Thoracic aorta (tissue), 2 donors: ENCODE data around the gene WASF3. TPM values are rescaled to one million over a fixed set of nuclear protein-coding genes. Genes with fewer than 3 reads are reported as not detected.

ENCODE experiments used
- ATAC-seq: fragments of 150-250 bp; one replicate; pipeline ENCODE4 v1.8.0; 2017; ENCODE audit warnings: low read depth; ENCODE audit not compliant: insufficient number of reproducible peaks, low FRiP score
- DNase-seq: peaks from one replicate; pipeline ENCODE4 v3.0.0-alpha.2; 2020; ENCODE audit warnings: low spot score
- H3K27ac ChIP-seq, 2 donors: fragments of 200-600 bp; sonication (generic); 1 replicate in 1 of 2; 2 replicates in 1 of 2; pipeline ENCODE4 v1.5.1; 2016; ENCODE audit warnings: mild to moderate bottlenecking in 2 of 2, moderate library complexity in 2 of 2
- H3K27me3 ChIP-seq: fragments of 200-600 bp; sonication (generic); replicated peaks from 2 replicates; pipeline ENCODE4 v1.6.0; 2016; ENCODE audit warnings: mild to moderate bottlenecking; ENCODE audit not compliant: insufficient read depth
- H3K36me3 ChIP-seq: fragments of 200-600 bp; sonication (generic); one replicate; pipeline ENCODE4 v1.5.1; 2016
- H3K4me1 ChIP-seq, 2 donors: fragments of 200-600 bp; sonication (generic); 1 replicate in 1 of 2; 2 replicates in 1 of 2; pipeline versions ENCODE4 v1.5.1 to v1.6.0; 2016; ENCODE audit warnings: low read depth in 2 of 2, mild to moderate bottlenecking in 1 of 2; ENCODE audit not compliant: control insufficient read depth in 1 of 2
- H3K4me3 ChIP-seq: fragments of 200-600 bp; sonication (generic); 2 replicates; pipeline ENCODE4 v1.5.1; 2016; ENCODE audit warnings: mild to moderate bottlenecking
- H3K9me3 ChIP-seq: fragments of 200-600 bp; sonication (generic); 2 replicates; pipeline ENCODE4 v1.5.1; 2016
- CTCF ChIP-seq: fragments of 200-600 bp; sonication (generic); IDR thresholded peaks from one replicate; pipeline ENCODE4 v1.5.1; 2019; ENCODE audit warnings: antibody characterized with exemption
- total RNA-seq, 2 donors: library from RNA; depleted of rRNA; stranded (reverse); fragments of >200 nt; gene quantifications; one replicate each; pipeline versions ENCODE4 v1.1.0 to v1.2.3, GENCODE V29; 2016

Gene WASF3
- total RNA-seq, 2 donors from 2014 or later, result 16.4 to 20.0 TPM

- no peak for TF ChIP-seq CTCF
- no peaks in the 10 kb centered on the region for H3K9me3 ChIP-seq
- DNase-seq, result no peak
- no peaks in the 10 kb centered on the region for H3K4me1 ChIP-seq
- no peaks in the 10 kb centered on the region for H3K36me3 ChIP-seq
- no peak for ATAC-seq
- no peaks in the 10 kb centered on the region for H3K27me3 ChIP-seq
- H3K27ac ChIP-seq, result no peak overlapping the region
- H3K4me3 ChIP-seq, result no peak overlapping the region
Observed at GRCh38 chr13:26526702-26527216, 30.7 kb upstream of the WASF3 start.

GRCh38 chr13:26528527-26528926 is 29.0 kb upstream of the WASF3 start:
- H3K4me3 ChIP-seq, result no peak overlapping the region
- no peak for DNase-seq
- no peak overlapping the region for H3K27ac ChIP-seq
- H3K27me3 ChIP-seq, result no peaks in the 10 kb centered on the region
- H3K9me3 ChIP-seq, result no peaks in the 10 kb centered on the region
- ATAC-seq, result no peak
- no peaks in the 10 kb centered on the region for H3K4me1 ChIP-seq
- no peak for TF ChIP-seq CTCF
- no peaks in the 10 kb centered on the region for H3K36me3 ChIP-seq

GRCh38 chr13:26529441-26529840 is 28.0 kb upstream of the WASF3 start:
- no peak for DNase-seq
- H3K36me3 ChIP-seq, result no peaks in the 10 kb centered on the region

GRCh38 chr13:26531742-26532141 is 25.7 kb upstream of the WASF3 start:
- Histone ChIP-seq H3K36me3 (no peaks in the 10 kb centered on the region), H3K9me3 (no peaks in the 10 kb centered on the region), H3K27ac (no peak overlapping the region), H3K4me1 (no peaks in the 10 kb centered on the region), H3K4me3 (no peak overlapping the region), H3K27me3 (no peaks in the 10 kb centered on the region)
- no peak for TF ChIP-seq CTCF
- DNase-seq, result no peak
- ATAC-seq, result no peak

More at GRCh38 chr13:26529441-26529840, 28.0 kb upstream of the WASF3 start:
- ATAC-seq, result no peak
- Histone ChIP-seq H3K4me3 (no peak overlapping the region), H3K4me1 (no peaks in the 10 kb centered on the region), H3K27me3 (no peaks in the 10 kb centered on the region), H3K27ac (no peak overlapping the region), H3K9me3 (no peaks in the 10 kb centered on the region)
- no peak for TF ChIP-seq CTCF

DNA sequence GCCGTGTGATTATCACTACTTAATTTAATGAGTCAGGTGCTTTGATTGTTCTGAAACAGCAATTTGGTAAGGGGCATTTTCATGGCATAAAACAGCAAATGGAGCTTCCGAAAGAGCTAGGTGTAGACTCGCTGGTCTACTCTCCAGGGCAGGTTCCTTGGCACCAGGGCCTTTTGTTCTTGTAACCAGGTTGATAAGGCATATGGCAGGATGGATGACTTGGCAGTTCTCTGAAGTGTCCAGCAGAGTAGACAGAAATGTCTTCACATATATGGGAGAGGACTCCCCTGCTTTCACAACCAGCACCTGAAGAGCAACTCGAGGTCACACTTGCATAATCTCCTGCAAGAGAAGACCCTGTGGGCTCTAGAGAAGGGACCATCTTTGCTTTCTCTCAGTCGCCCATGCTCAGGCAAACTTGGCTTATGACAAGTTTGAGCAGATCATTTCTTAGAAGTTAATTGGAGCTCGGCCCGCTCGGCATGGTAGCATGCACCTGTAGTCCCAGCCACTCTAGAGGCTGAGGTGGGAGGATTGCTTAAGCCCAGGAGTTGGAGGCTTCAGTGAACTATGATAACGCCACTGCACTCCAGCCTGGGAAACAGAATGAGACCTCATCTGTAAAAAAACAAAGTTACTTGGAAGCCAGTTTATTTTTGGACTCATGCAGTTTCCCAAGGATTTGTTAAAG is 23.3 kb upstream of the WASF3 start:
- no peak overlapping the region for H3K4me3 ChIP-seq
- no peaks in the 10 kb centered on the region for H3K4me1 ChIP-seq
- ATAC-seq (no peak), DNase-seq (no peak)
- no peak for TF ChIP-seq CTCF
- H3K9me3 ChIP-seq, result no peaks in the 10 kb centered on the region
- no peak overlapping the region for H3K27ac ChIP-seq
- H3K27me3 ChIP-seq, result no peaks in the 10 kb centered on the region
- H3K36me3 ChIP-seq, result no peaks in the 10 kb centered on the region
